C4-2B (cell line): Measurements from ENCODE around the gene MED13L.

Experiments used
- H3K27ac ChIP-seq: fragments of 450-650 bp; 2 replicates; pipeline ENCODE4 v1.5.1; 2017
- CTCF ChIP-seq: fragments of 450-650 bp; conservative IDR thresholded peaks from 2 replicates; pipeline ENCODE4 v1.5.1; 2017; ENCODE audit warnings: mild to moderate bottlenecking
- ZFX ChIP-seq: fragments of 450-650 bp; IDR thresholded peaks from 2 replicates; pipeline ENCODE4 v1.6.1; 2017

The MED13L gene

GRCh38 chr12:116011217-116011616, 266.3 kb downstream of the MED13L start:
- TF ChIP-seq ZFX (no peak), CTCF (no peak)
- no peak overlapping the region for H3K27ac ChIP-seq

GRCh38 chr12:116010467-116010866, 267.0 kb downstream of the MED13L start:
- TF ChIP-seq ZFX, result no peak
- TF ChIP-seq CTCF, result no peak
- no peak overlapping the region for H3K27ac ChIP-seq

- H3K27ac ChIP-seq, result no peak overlapping the region
- TF ChIP-seq ZFX, result no peak
- TF ChIP-seq CTCF, result peak; percentile 43
These were observed 267.7 kb downstream of the MED13L start for GRCh38 chr12:116009805-116010204.

- TF ChIP-seq CTCF, result no peak
- TF ChIP-seq ZFX, result no peak
- no peak overlapping the region for H3K27ac ChIP-seq
These were observed 271.4 kb downstream of the MED13L start for GRCh38 chr12:116006141-116006540.

- no peak overlapping the region for H3K27ac ChIP-seq
- no peak for TF ChIP-seq ZFX
- TF ChIP-seq CTCF, result no peak
These were observed 274.5 kb downstream of the MED13L start for GRCh38 chr12:116002890-116003536.

- no peak for TF ChIP-seq ZFX
- no peak for TF ChIP-seq CTCF
- H3K27ac ChIP-seq, result peak overlapping the region; percentile 14; the same call in 1 of the 2 replicates
These were observed 277.2 kb downstream of the MED13L start for GRCh38 chr12:116000252-116000651.

GRCh38 chr12:115999582-115999981, 277.9 kb downstream of the MED13L start:
- no peak for TF ChIP-seq ZFX
- TF ChIP-seq CTCF, result no peak
- H3K27ac ChIP-seq, result no peak overlapping the region
